Stimulated activated CD4-positive, alpha-beta T cell treated with anti-CD3 and anti-CD28 coated beads, TNF-alpha, amount 100 ng/mL, for 24 hours (primary cell): ENCODE results near the gene UBE2I.
"Not testable (repeated sequence)": the region's sequence is repeated elsewhere in the genome, so short reads cannot be mapped to it uniquely, and the experiment has no call there.

Source experiments
- DNase-seq, 3 experiments: peaks; one replicate each; pipeline ENCODE4 v3.0.0-alpha.2; 2020; ENCODE audit warnings: low read depth in 3 of 3

UBE2I gene

DNA sequence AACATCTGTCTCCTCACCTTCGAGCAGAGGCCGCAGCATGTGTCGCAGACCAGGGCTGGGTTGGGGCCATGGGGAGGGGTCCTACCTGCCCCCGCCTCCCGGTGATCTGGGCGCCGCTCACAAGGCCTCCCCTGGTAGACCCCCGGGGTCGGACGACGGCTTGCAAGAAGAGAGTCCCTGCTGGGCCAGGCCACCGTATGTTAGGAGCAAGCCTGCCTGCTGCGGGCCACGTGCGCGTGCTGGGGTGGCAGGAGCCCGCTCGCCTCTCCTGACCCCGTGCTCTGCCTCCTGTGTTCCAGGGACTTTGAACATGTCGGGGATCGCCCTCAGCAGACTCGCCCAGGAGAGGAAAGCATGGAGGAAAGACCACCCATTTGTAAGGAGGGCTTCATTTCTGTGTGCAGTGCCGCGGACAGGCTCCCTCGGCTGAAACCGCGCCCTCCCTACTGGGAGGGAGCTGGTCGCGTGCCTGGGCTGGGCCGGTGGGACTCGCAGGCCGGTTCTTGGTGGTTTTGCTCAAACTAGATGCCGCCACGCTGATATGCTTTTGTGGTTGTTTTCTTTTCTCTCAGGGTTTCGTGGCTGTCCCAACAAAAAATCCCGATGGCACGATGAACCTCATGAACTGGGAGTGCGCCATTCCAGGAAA, 4.4 kb downstream of the UBE2I start:
- DNase-seq: no peak

GRCh38 chr16:1314399-1315068, 5.1 kb downstream of the UBE2I start:
- DNase-seq: no peak

DNA sequence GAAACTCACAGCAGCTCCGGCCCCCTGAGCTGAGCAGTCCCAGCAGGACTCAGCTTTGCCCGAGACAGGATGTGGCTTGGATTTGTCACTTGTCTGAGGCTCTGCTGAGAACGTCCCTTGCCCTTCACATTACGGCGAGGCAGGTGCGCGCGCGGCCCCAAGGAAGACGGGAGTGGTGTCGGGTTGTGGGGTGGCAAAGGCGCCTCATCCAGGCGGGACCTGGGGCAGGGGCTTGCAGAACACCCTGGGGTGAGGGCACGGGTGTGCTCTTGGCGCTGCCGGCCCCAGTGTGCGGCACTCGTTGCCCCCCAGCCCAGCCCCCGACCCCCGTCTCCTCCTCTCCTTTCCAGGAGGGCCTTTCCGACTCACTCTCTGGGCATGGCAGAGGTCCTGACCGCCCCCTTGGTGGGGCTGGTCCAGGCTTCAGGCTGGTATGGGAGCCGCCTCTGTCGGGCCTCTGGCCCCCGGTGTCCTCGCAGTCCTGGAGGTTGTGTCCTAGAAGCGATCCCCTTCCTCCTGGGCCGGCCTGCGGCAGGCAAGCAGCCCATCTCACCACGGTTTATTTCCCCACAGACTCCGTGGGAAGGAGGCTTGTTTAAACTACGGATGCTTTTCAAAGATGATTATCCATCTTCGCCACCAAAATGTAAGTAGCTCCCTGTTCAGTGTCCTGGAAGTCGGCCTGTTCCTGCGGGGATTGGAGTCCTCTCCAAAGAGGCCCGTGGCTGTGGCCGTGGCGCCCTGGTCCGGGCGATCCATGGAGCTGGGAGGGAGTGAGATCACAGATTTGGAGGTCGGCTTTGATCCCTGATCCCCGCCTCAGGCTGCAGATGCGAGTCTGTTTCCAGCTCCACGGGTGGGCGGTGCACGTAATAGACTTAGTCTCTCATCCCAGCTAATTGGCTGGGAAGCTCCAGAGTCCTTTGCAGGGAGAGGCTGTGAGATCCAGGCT, 5.9 kb downstream of the UBE2I start:
- no peak for DNase-seq

DNA sequence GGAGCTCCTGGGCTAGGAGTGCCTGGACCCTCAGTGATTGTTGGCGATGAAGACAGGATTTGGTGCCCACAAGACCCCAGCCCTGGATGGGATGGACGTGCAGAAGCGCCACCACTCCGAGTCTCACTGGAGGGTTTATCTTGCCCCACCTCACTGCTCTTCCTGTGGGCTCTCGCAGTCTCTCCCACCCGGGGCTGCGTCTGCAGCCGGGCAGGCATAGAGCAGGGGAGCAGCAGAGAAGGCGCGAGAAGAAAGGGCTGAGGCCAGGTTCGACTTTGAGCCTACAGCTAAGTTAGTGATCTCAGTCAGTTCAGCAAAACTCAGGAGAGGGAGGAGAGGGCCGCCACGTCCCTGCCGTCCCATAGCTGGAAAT, 6.6 kb downstream of the UBE2I start:
- DNase-seq: no peak

- DNase-seq: no peak
Observed at GRCh38 chr16:1317479-1318267, 8.2 kb downstream of the UBE2I start.

DNA sequence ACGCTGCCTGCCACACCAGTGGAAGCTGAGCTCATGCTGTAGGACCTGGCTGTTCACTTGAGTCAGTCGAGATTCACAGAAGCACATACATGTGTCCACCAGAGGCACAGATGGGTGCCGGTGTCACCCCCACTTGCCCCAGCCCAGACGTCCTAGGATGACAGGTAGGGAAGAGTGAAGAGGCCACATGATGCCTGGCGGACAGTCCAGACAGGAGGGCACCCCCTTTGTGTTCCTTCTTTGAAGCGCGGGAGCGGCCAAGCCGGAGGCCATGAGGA, 8.8 kb downstream of the UBE2I start:
- no peak for DNase-seq

GRCh38 chr16:1319041-1319440, 9.6 kb downstream of the UBE2I start:
- DNase-seq: no peak

- DNase-seq: no peak
Observed at GRCh38 chr16:1320097-1320496, 10.7 kb downstream of the UBE2I start.

GRCh38 chr16:1320658-1321240, 11.3 kb downstream of the UBE2I start:
- DNase-seq: no peak

DNA sequence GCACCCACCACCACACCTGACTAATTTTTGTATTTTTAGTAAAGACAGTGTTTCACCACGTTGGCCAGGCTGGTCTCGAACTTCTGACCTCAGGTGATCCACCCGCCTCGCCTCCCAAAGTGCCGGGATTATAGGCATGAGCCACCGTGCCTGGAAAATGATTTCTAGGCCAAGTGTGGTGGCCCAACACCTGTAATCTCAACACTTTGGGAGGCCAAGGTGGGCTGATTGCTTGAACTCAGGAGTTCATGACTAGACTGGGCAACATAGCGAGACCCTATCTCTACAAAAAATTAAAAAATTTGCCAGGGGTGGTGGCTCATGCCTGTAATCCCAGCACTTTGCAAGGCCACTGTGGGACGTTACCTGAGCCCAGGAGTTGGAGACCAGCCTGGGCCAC, 13.0 kb downstream of the UBE2I start:
- no peak for DNase-seq

- no peak for DNase-seq
Observed at GRCh38 chr16:1323296-1324239, 14.1 kb downstream of the UBE2I start.

- no peak for DNase-seq
Observed at GRCh38 chr16:1324286-1324826, 14.9 kb downstream of the UBE2I start.

GRCh38 chr16:1325261-1325660, 15.8 kb downstream of the UBE2I start:
- DNase-seq: no peak

DNA sequence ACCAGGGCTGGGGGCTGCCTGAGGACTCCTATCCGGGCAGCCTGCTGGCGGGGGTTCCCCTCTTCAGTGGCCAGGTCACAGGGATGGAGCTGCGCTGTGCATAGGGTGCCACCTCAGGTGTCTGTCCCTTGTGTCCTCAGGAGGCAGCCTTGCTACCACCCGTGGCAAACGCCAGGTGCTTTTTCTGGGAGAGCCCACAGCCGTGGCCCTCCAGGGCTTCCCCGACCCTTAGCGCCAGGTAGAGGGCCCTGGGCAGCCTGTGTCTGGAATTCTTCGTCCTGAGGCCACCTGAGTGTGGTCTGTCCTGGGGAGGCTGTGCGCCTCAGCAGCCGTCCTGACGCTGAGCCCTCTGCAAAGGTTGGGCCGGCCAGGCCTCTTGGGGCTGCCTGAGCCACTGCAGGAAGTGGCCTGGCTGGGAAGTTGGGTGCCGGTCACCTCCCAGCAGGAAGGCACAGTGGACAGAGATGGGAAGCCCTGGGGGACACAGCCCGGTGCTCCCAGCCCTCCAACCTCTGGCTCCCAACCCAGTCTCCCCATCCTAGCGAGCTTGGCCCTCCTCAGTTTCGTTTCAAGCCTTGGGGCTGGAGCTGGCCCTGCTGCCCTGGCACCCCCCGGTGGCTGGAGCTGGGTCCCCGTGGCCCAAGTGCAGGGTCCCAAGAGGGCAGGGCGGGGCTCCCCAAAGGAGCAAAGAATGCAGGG, 16.4 kb downstream of the UBE2I start:
- no peak for DNase-seq

- no peak for DNase-seq
Observed at GRCh38 chr16:1326391-1326790, 17.0 kb downstream of the UBE2I start.

GRCh38 chr16:1326946-1327618, 17.6 kb downstream of the UBE2I start:
- DNase-seq: no peak

DNA sequence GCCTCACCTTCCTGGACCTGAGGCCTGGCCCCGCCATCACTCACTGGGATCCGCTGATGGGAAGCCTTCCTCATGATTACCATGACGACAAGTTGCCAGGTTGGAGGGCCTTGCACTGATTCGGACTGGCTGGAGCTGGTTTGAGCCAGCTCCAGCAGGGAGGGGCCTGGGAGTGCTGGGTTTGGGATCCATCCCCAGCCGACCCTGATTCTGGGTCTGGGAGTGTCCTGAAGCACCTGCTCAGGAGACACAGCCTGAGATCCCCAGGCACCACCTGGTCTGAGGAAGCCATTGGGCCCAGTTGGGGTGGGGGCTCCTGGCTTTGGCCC, 18.1 kb downstream of the UBE2I start:
- DNase-seq: no peak

DNA sequence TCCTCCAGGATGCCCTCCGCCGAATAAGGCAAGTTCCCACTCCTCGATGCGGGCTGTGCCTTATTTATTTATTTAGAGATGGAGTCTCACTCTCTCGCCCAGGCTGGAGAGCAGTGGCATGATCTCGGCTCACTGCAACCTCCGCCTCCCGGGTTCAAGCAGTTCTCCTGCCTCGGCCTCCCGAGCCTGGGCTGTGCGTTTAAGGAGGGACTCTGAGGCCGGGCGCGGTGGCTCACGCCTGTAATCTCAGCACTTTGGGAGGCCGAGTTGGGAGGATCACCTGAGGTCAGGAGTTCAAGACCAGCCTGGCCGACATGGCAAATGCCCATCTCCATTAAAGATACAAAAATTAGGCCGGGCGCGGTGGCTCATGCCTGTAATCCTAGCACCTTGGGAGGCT, 18.7 kb downstream of the UBE2I start:
- DNase-seq: not testable (repeated sequence)

GRCh38 chr16:1328961-1329360, 19.5 kb downstream of the UBE2I start:
- DNase-seq: not testable (repeated sequence)
